ENCODE results near the gene ZAP70. TPM values are rescaled to one million over a fixed set of nuclear protein-coding genes. Genes with fewer than 3 reads are reported as not detected.

ZAP70 gene
- total RNA-seq, 1 donor = under 0.01 TPM

DNA sequence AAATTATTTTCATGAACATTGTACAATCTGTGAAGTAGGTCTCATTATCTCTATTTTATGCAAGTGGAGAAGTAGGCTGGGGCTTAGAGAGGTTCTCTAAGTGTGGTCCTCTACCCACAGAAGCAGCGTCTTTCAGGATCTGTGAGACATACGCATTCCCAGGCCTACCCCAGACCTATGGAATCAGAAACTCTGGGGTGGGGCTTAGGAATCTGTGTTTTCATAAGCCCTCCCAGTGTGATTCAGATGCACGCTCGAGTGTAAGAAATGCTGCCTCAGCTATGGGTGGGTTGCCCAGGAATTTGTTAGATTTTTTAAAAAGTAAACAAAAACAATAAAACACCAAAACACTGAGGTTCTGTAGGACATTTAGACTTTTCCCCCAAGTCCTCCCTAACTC lies 14.8 kb upstream of the ZAP70 start:
- Histone ChIP-seq H3K4me1 (ENCODE audit: insufficient read depth, low read length) (peaks cover 11% of the 10 kb centered on the region), H3K36me3 (ENCODE audit: insufficient read depth, low read length) (no peaks in the 10 kb centered on the region), H3K27ac (ENCODE audit: low read depth, low read length) (no peak overlapping the region), H3K4me2 (ENCODE audit: insufficient read depth, low read length) (no peak overlapping the region), H2AFZ (ENCODE audit: low read length) (no peak overlapping the region), H4K20me1 (ENCODE audit: insufficient read depth, low read length) (no peaks in the 10 kb centered on the region), H3K9me3 (ENCODE audit: low read depth, low read length) (no peaks in the 10 kb centered on the region), H3K79me2 (ENCODE audit: insufficient read depth, low read length) (no peaks in the 10 kb centered on the region), H3K27me3 (ENCODE audit: insufficient read depth, low read length) (no peaks in the 10 kb centered on the region), H3K4me3 (ENCODE audit: insufficient read depth, low read length) (no peak overlapping the region)
- TF ChIP-seq, protein P1, sequence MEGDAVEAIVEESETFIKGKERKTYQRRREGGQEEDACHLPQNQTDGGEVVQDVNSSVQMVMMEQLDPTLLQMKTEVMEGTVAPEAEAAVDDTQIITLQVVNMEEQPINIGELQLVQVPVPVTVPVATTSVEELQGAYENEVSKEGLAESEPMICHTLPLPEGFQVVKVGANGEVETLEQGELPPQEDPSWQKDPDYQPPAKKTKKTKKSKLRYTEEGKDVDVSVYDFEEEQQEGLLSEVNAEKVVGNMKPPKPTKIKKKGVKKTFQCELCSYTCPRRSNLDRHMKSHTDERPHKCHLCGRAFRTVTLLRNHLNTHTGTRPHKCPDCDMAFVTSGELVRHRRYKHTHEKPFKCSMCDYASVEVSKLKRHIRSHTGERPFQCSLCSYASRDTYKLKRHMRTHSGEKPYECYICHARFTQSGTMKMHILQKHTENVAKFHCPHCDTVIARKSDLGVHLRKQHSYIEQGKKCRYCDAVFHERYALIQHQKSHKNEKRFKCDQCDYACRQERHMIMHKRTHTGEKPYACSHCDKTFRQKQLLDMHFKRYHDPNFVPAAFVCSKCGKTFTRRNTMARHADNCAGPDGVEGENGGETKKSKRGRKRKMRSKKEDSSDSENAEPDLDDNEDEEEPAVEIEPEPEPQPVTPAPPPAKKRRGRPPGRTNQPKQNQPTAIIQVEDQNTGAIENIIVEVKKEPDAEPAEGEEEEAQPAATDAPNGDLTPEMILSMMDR (IDR thresholded peaks at IDR 0.05; ENCODE audit: extremely low read depth, low read depth, low read length) = no peak
- DNase-seq (ENCODE audit: insufficient read length, low spot score, missing footprints) = no peak

DNA sequence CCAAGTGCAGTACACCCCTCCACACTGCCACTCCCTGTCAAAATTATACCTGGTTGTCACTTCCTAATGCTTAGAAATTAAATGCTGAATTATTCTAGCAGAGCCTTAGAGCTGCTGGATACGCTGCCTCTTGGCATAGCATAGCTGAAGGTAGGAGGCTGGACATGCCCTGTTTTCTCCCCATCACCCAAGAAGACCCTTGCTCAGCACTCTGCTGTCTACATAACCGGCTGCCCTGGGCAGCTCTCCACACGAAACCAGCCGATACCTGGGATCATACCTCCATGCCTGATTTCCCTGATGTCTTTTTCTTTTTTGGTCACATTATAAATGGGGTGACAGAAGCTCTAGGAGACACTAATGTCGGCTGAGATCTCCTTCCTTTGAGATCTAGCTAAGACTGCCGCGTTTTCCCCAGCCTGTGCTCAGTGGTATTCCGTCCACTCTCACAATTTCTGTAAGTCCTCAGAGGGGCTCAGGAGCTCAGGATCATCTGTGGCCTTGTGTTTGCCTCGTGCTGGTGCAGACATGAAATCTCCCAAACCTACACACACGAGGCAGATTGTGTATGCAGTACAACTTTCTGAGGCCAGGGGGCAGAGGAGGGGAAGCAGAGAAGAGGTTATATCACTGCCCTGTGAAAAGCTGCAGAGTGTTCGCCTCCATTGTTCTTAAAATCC lies 13.5 kb upstream of the ZAP70 start:
- no peak overlapping the region for H3K27ac ChIP-seq (ENCODE audit: low read depth, low read length)
- no peaks in the 10 kb centered on the region for H4K20me1 ChIP-seq (ENCODE audit: insufficient read depth, low read length)
- no peak overlapping the region for H3K4me2 ChIP-seq (ENCODE audit: insufficient read depth, low read length)
- H3K4me1 ChIP-seq (ENCODE audit: insufficient read depth, low read length) = peaks cover 11% of the 10 kb centered on the region
- H3K79me2 ChIP-seq (ENCODE audit: insufficient read depth, low read length) = no peaks in the 10 kb centered on the region
- no peaks in the 10 kb centered on the region for H3K36me3 ChIP-seq (ENCODE audit: insufficient read depth, low read length)
- no peak overlapping the region for H3K4me3 ChIP-seq (ENCODE audit: insufficient read depth, low read length)
- no peaks in the 10 kb centered on the region for H3K9me3 ChIP-seq (ENCODE audit: low read depth, low read length)
- H2AFZ ChIP-seq (ENCODE audit: low read length) = no peak overlapping the region
- TF ChIP-seq, protein P1 (IDR thresholded peaks at IDR 0.05; ENCODE audit: extremely low read depth, low read depth, low read length) = peak; percentile 72
- peak; percentile 95 for DNase-seq (ENCODE audit: insufficient read length, low spot score, missing footprints)
- no peaks in the 10 kb centered on the region for H3K27me3 ChIP-seq (ENCODE audit: insufficient read depth, low read length)

DNA sequence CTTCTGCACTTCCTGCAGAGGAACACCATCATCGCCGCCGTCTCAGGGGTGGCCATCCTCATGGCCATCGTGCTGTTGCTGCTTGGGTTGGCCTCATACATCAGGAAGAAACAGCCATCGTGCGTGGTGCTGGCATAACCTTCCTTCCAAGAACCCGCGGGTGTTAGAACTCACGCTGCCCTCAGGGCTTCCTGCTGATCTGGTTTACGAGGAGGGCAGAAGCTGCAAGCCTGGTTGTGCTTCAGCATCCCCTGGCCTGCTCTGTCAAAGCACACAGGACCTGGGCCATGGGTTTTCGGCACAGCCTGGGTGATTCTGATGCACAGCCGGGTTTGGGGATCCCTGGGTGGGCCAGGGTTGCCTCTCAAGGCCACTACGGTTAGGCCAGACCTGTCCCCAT lies 12.2 kb upstream of the ZAP70 start:
- DNase-seq (ENCODE audit: insufficient read length, low spot score, missing footprints) = no peak
- Histone ChIP-seq H2AFZ (ENCODE audit: low read length) (peak overlapping the region; percentile 53), H3K27me3 (ENCODE audit: insufficient read depth, low read length) (no peaks in the 10 kb centered on the region), H3K4me2 (ENCODE audit: insufficient read depth, low read length) (no peak overlapping the region), H3K4me1 (ENCODE audit: insufficient read depth, low read length) (peaks cover 11% of the 10 kb centered on the region), H4K20me1 (ENCODE audit: insufficient read depth, low read length) (no peaks in the 10 kb centered on the region), H3K36me3 (ENCODE audit: insufficient read depth, low read length) (no peaks in the 10 kb centered on the region), H3K79me2 (ENCODE audit: insufficient read depth, low read length) (no peaks in the 10 kb centered on the region), H3K4me3 (ENCODE audit: insufficient read depth, low read length) (no peak overlapping the region), H3K9me3 (ENCODE audit: low read depth, low read length) (no peaks in the 10 kb centered on the region), H3K27ac (ENCODE audit: low read depth, low read length) (peak overlapping the region; percentile 66)
- TF ChIP-seq, protein P1 (IDR thresholded peaks at IDR 0.05; ENCODE audit: extremely low read depth, low read depth, low read length) = no peak

DNA sequence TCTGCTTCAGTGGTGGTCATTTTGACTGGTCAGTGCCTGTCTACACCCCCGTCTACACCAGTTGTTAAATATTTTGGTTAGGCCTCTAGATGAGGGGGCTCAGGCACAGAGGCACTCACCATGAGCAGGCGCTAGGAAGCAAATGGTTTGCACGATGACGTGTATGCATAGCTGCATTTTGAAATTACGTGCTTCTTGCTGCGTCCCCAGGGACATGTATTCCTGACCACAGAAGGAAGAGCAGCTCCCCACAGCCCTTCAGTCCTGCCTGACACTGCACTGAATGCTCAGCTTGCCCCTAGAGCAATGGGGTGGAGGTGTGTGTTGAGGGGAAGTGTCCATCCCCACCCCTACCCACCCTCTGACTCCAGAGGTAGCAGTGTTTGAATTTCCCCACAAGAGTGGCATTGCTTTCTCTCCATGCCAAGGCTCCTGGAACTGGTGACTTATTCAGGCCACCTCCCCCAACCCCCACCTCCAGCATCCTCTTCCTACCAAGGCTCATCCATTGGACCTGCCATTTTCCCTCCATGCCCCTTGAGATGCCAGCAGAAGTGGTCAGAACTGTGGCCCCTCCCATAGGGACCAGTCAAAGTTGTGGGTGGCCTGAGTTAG lies 11.4 kb upstream of the ZAP70 start:
- TF ChIP-seq, protein P1 (IDR thresholded peaks at IDR 0.05; ENCODE audit: extremely low read depth, low read depth, low read length) = no peak
- Histone ChIP-seq H3K79me2 (ENCODE audit: insufficient read depth, low read length) (no peaks in the 10 kb centered on the region), H3K36me3 (ENCODE audit: insufficient read depth, low read length) (no peaks in the 10 kb centered on the region), H2AFZ (ENCODE audit: low read length) (peak overlapping the region; percentile 53), H3K4me3 (ENCODE audit: insufficient read depth, low read length) (no peak overlapping the region), H3K27me3 (ENCODE audit: insufficient read depth, low read length) (no peaks in the 10 kb centered on the region), H3K27ac (ENCODE audit: low read depth, low read length) (peak overlapping the region; percentile 66), H3K9me3 (ENCODE audit: low read depth, low read length) (no peaks in the 10 kb centered on the region), H3K4me1 (ENCODE audit: insufficient read depth, low read length) (peaks cover 11% of the 10 kb centered on the region), H4K20me1 (ENCODE audit: insufficient read depth, low read length) (no peaks in the 10 kb centered on the region), H3K4me2 (ENCODE audit: insufficient read depth, low read length) (peak overlapping the region; percentile 30)
- peak; percentile 80 for DNase-seq (ENCODE audit: insufficient read length, low spot score, missing footprints)

Data from osteoblast (primary cell).